Esophagus muscularis mucosa (tissue), 3 donors: ENCODE results near the gene MANSC1.

Experiments used
- CTCF ChIP-seq, 3 experiments: fragments of 200-600 bp in 2 of 3; fragments of 450-650 bp in 1 of 3; sonication (generic) in 2 of 3; IDR thresholded peaks; one replicate each; pipeline ENCODE4 v1.5.1; 2017 to 2019; ENCODE audit warnings: antibody characterized with exemption in 3 of 3, mild to moderate bottlenecking in 2 of 3, moderate library complexity in 1 of 3
- POLR2A ChIP-seq: fragments of 450-650 bp; IDR thresholded peaks from one replicate; pipeline ENCODE4 v1.6.1; 2017; ENCODE audit warnings: antibody characterized with exemption, moderate library complexity, mild to moderate bottlenecking, low read depth

DNA sequence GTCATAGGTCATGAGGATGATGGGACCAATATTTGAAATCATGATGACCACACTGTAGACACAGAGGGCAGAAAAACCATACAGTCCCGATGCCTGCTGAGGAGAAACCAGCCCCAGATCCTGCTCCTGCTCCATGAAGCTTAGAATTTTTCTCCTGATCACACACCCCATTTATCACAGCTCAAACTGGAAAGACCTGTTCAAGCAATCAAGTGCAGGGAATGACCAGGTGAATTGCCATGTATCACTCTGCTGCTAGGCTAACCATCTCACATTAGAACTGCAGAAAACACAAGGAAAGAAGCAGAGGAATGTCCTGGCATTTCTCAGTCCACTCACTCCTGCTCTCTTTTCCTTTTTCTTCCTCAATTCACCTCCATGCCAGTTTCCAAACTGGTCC, 18.1 kb downstream of the MANSC1 start:
- TF ChIP-seq CTCF (IDR thresholded peaks at IDR 0.05) (no peak), POLR2A (no peak)
